Panc1 (cell line): ENCODE results near the gene C1orf87.

Experiments used
- POLR2AphosphoS5 ChIP-seq: IDR thresholded peaks from 2 replicates; pipeline ENCODE4 v1.6.1; 2012; ENCODE audit warnings: mild to moderate bottlenecking, low read depth, low read length, moderate library complexity
- SIN3A ChIP-seq: IDR thresholded peaks from 2 replicates; pipeline ENCODE4 v1.6.1; 2012; ENCODE audit warnings: low read depth, mild to moderate bottlenecking, low read length, moderate library complexity, borderline replicate concordance; ENCODE audit not compliant: insufficient read depth
- TCF7L2 ChIP-seq: IDR thresholded peaks from 2 replicates; pipeline ENCODE4 v1.6.1; 2011; ENCODE audit warnings: mild to moderate bottlenecking, low read depth, low read length, inconsistent platforms
- TF ChIP-seq, protein P1 (sequence below): fragments of 450-650 bp; IDR thresholded peaks from 2 replicates; pipeline ENCODE4 v1.5.1; 2017; ENCODE audit warnings: mild to moderate bottlenecking
- TF ChIP-seq, protein P2 (sequence below), 2 experiments: IDR thresholded peaks; 2 replicates each; pipeline ENCODE4 v1.6.1; 2011 to 2012; ENCODE audit warnings: low read depth in 2 of 2, control low read depth in 1 of 2, low read length in 1 of 2, mild to moderate bottlenecking in 1 of 2, moderate library complexity in 1 of 2; ENCODE audit not compliant: insufficient read depth in 1 of 2

DNA sequence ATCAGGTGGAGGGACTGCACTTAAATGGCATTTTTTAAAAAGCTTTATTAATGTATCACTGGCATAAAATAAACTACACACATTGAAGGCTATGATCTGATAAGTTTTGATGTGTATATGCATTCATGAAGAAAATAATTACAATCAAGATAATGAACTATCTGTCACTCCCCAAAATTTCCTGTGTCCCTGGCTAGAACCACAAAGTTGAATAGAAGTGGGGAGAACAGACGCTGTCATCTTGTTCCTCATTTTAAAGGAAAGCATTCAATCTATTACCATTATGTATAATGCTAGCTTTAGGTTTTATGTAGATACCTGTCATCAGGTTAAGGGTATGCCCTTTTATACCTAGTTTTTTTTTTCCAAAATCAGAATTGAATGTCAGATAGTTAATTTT lies 38.1 kb upstream of the C1orf87 start:
- TF ChIP-seq, protein P1, sequence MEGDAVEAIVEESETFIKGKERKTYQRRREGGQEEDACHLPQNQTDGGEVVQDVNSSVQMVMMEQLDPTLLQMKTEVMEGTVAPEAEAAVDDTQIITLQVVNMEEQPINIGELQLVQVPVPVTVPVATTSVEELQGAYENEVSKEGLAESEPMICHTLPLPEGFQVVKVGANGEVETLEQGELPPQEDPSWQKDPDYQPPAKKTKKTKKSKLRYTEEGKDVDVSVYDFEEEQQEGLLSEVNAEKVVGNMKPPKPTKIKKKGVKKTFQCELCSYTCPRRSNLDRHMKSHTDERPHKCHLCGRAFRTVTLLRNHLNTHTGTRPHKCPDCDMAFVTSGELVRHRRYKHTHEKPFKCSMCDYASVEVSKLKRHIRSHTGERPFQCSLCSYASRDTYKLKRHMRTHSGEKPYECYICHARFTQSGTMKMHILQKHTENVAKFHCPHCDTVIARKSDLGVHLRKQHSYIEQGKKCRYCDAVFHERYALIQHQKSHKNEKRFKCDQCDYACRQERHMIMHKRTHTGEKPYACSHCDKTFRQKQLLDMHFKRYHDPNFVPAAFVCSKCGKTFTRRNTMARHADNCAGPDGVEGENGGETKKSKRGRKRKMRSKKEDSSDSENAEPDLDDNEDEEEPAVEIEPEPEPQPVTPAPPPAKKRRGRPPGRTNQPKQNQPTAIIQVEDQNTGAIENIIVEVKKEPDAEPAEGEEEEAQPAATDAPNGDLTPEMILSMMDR = no peak
- TF ChIP-seq, protein P2, sequence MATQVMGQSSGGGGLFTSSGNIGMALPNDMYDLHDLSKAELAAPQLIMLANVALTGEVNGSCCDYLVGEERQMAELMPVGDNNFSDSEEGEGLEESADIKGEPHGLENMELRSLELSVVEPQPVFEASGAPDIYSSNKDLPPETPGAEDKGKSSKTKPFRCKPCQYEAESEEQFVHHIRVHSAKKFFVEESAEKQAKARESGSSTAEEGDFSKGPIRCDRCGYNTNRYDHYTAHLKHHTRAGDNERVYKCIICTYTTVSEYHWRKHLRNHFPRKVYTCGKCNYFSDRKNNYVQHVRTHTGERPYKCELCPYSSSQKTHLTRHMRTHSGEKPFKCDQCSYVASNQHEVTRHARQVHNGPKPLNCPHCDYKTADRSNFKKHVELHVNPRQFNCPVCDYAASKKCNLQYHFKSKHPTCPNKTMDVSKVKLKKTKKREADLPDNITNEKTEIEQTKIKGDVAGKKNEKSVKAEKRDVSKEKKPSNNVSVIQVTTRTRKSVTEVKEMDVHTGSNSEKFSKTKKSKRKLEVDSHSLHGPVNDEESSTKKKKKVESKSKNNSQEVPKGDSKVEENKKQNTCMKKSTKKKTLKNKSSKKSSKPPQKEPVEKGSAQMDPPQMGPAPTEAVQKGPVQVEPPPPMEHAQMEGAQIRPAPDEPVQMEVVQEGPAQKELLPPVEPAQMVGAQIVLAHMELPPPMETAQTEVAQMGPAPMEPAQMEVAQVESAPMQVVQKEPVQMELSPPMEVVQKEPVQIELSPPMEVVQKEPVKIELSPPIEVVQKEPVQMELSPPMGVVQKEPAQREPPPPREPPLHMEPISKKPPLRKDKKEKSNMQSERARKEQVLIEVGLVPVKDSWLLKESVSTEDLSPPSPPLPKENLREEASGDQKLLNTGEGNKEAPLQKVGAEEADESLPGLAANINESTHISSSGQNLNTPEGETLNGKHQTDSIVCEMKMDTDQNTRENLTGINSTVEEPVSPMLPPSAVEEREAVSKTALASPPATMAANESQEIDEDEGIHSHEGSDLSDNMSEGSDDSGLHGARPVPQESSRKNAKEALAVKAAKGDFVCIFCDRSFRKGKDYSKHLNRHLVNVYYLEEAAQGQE (IDR thresholded peaks at IDR 0.05; ENCODE audit: insufficient read depth in 1 of 2, low read depth in 2 of 2, low read length in 1 of 2) = no peak
- TF ChIP-seq SIN3A (no peak), POLR2AphosphoS5 (no peak), TCF7L2 (no peak)
